CD4-positive, alpha-beta T cell treated with Interleukin-17A for 1 hour (primary cell): Measurements from ENCODE around the gene RAB40A.
A peak's percentile ranks its signal among the peaks of the same experiment; 100 is the strongest.
"Not testable (repeated sequence)": the region's sequence is repeated elsewhere in the genome, so short reads cannot be mapped to it uniquely, and the experiment has no call there.

ENCODE experiments used
- DNase-seq: peaks from one replicate; pipeline ENCODE4 v3.0.0-alpha.2; 2020

The RAB40A gene

DNA sequence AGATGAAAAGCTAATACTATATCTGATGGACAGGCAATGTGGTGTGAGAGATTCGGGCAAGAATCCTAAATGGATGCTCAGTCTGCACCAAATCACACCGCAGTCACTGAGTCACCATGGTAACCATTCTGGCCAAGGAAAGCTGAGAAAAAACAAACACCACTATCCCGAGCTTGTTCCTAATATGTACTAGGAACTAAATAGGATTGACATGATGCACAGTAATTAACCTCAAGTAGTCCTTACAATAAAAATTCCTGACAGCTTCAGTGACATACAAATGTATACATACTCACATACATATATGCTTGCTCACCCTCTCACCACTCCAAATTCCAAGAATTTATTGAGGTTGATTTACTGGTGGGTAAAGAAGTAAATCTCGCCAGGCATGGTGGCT, 1.1 kb upstream of the RAB40A start:
- no peak for DNase-seq

- DNase-seq = no peak
Observed at GRCh38 chrX:103518571-103518970, 718 bp downstream of the RAB40A start.

DNA sequence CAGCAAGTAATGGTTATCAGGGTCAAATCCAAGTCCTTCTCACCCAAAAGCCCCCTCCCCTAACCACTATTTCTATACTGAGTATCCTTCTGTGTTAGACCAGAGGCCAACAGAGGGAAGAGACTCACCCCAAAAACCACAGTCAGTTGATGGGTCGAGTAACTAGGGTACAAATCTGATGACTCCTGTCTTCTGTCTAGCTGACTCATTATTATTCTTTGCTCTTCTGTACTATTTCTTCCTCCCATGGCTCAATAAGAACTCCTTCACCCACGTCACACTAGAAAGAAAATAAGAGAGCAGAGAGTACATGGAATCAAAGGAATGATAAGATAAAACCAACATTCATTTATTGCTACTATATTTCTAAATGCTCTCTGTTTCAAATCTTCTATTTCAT, 2.0 kb downstream of the RAB40A start:
- DNase-seq = no peak

GRCh38 chrX:103513476-103514108, 5.7 kb downstream of the RAB40A start:
- no peak for DNase-seq

GRCh38 chrX:103513067-103513466, 6.2 kb downstream of the RAB40A start:
- no peak for DNase-seq

GRCh38 chrX:103510031-103510430, 9.3 kb downstream of the RAB40A start:
- DNase-seq = no peak

GRCh38 chrX:103503853-103504207, 15.5 kb downstream of the RAB40A start:
- no peak for DNase-seq

- no peak for DNase-seq
Observed at GRCh38 chrX:103503163-103503852, 16.0 kb downstream of the RAB40A start.

- no peak for DNase-seq
Observed at GRCh38 chrX:103498786-103499185, 20.5 kb downstream of the RAB40A start.

DNA sequence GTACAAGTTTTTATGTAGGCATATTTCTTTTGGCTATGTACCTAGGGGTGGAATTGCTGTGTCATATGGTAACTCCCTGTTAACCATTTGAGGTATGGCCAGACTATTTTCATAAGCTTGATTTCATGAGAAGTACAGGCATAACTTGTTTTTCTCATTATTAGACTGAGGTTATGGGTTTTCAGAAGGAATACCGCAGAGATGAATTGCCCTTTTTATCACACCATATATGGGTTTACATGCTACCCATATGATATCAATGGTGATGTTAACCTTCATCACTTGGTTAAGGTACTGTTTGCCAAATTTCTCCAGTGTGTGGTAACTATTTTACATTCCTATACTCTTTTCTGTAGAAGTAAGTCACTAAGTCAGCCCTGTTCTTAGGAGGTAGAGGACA, 23.5 kb downstream of the RAB40A start:
- DNase-seq = no peak

- not testable (repeated sequence) for DNase-seq
Observed at GRCh38 chrX:103493578-103493977, 25.7 kb downstream of the RAB40A start.

DNA sequence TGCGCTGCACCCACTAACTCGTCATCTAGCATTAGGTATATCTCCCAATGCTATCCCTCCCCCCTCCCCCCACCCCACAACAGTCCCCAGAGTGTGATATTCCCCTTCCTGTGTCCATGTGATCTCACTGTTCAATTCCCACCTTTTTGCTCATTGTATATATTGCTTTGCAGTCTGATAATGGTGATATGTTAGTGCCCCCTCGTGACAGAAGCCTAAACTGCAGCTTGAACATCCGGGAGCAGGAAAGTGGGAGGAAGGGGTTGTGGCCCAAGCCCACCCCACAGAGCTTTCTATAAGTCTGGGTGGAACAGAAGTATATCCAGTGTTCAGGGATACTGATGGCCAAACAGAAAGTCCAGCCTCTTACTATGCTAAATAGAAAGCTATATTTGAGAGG, 29.6 kb downstream of the RAB40A start:
- peak; percentile 41 for DNase-seq

DNA sequence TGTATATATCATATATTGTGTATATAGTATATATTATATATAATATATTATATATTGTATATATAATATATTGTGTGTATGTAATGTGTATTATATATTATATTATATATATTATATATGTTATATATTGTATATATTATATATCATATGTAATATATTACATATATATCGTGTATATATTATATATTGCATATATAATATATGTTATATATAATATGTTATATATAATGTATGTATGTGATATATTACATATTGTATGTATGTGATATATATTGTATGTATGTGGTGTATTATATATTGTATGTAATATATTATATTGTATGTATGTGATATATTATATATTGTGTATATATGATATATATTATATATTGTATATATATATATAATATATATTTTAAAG, 30.5 kb downstream of the RAB40A start:
- no peak for DNase-seq

DNA sequence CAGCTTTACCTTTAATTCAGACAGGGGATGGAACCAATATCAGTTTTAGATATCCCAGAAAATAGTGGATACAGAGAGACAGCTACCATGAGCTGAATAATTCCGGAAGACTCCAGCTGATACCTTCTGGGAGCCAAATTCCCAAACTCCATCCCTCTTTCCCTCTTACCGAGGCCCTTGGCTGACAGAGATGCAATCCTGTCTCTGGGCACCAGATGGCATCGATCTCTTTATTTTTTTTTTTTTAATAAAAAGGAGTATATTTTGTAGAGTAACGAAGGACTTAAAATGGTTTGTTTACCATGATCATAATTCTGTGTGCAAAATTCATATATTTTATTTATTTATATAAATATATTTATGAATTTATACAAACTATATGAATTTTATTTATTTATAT, 31.0 kb downstream of the RAB40A start:
- no peak for DNase-seq

DNA sequence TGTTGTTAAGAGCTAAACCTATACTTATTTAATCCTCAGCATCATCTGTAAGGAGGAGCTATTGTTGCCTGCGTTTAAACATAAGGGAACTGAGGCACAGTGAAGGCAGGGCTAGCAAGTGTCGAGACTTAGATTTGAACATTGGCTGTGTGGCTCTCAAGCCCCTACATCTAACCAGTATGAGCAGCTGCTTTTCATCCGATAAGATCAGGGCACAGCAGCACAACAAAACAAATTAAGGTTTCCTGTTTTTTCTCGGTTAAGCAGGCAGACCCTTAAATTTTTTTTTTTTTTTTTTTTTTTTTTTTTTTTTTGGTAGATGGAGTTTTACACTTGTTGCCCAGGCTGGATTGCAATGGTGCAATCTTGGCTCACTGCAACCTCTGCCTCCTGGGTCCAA, 35.6 kb downstream of the RAB40A start:
- DNase-seq = peak; percentile 7

GRCh38 chrX:103480526-103480925, 38.8 kb downstream of the RAB40A start:
- DNase-seq = no peak

- no peak for DNase-seq
Observed at GRCh38 chrX:103477496-103477895, 41.8 kb downstream of the RAB40A start.

DNA sequence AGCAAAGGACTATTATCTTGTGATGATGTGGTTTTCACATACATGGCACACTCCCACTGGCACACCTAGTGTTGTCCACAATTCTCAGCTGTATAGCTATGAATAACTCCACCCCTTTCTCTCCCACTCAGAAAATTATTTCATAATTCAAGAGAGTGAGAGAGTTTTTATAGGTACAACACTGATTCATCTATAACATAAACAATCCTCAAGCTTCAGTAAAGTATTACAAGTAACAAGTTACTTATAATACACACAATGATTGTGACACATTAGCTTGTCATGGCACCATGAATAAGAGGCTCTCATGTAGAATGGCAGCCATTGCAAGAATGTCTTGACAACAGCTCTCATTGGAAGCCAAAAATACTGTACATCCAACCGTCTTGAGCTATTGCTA, 43.9 kb downstream of the RAB40A start:
- no peak for DNase-seq

- not testable (repeated sequence) for DNase-seq
Observed at GRCh38 chrX:103469977-103470376, 49.3 kb downstream of the RAB40A start.

DNA sequence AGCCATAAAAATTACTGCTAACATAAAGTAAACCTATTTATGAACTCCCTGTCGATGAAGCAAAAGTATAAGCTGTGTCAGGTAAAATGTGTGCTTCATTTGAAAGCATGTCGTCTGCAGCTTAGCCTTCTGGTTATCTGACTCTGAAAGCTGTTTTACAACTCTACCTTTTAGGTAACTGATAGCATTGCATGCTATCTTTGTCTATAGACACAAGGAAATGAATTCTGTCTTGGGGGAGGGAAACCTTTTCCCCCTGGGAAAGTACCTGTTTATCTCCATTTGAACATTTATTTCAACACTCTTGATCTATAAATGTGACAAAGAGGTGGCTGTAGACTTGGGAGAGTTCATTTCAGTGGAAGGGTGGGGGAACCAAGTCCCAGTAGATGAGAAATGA, 51.4 kb downstream of the RAB40A start:
- no peak for DNase-seq

- no peak for DNase-seq
Observed at GRCh38 chrX:103467156-103467555, 52.1 kb downstream of the RAB40A start.

DNA sequence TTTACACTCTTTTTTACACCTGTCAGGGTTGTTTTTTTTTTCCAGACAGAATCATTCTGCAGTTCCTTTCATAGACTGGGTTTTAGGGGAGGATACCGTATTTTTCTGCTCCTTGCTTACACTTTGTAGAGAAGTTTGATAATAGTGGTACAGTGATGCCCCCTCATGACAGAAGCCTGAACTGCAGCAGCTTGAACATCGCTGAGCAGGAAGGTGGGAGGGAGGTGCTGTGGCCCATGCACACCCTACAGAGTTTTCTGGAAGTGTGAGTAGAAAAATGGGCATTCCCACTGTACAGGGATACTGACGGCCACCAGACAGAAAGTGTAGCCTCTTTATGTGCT, 54.5 kb downstream of the RAB40A start:
- peak; percentile 77 for DNase-seq

GRCh38 chrX:103464072-103464773, 55.1 kb downstream of the RAB40A start:
- DNase-seq = peak; percentile 28

DNA sequence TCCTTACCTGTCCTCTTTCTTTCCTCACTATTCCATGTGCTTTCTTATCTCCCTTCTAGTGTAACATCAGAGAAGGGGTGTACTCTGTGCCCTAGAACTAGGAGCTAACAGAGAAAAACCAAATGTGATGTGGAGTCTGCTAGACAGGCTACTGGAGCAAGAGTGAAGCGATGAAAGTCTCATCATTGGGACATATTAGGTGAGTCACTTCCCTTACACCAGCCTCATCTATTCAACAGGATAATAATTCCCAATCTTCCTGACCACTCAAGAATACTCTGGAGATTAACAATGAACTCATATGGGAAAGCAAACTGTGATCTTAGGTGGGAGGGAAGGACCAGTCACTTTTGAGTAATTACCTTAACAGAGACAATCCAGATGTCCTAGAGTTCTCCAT, 58.1 kb downstream of the RAB40A start:
- no peak for DNase-seq
